Measurements from ENCODE around the gene BEND3.

- TF ChIP-seq, protein P1, sequence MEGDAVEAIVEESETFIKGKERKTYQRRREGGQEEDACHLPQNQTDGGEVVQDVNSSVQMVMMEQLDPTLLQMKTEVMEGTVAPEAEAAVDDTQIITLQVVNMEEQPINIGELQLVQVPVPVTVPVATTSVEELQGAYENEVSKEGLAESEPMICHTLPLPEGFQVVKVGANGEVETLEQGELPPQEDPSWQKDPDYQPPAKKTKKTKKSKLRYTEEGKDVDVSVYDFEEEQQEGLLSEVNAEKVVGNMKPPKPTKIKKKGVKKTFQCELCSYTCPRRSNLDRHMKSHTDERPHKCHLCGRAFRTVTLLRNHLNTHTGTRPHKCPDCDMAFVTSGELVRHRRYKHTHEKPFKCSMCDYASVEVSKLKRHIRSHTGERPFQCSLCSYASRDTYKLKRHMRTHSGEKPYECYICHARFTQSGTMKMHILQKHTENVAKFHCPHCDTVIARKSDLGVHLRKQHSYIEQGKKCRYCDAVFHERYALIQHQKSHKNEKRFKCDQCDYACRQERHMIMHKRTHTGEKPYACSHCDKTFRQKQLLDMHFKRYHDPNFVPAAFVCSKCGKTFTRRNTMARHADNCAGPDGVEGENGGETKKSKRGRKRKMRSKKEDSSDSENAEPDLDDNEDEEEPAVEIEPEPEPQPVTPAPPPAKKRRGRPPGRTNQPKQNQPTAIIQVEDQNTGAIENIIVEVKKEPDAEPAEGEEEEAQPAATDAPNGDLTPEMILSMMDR (IDR thresholded peaks at IDR 0.05): peak in 3 of 4 experiments; percentile 90 to 95 (median 95)
- no peak for TF ChIP-seq EP300 (IDR thresholded peaks at IDR 0.05)
Measured at GRCh38 chr6:107114213-107114925, 946 bp downstream of the BEND3 start.
